IMR-90 (cell line): ENCODE measurements around the gene EXOC8.

Experiments used
- BHLHE40 ChIP-seq: fragments of 150-350 bp; IDR thresholded peaks from 2 replicates; pipeline ENCODE4 v1.6.1; 2016; ENCODE audit warnings: mild to moderate bottlenecking, low read depth, low read length
- CEBPB ChIP-seq: IDR thresholded peaks from 2 replicates; pipeline ENCODE4 v1.6.1; 2012; ENCODE audit warnings: low read depth, low read length, improper control_type of control experiment
- CTCF ChIP-seq: conservative IDR thresholded peaks from 2 replicates; pipeline ENCODE4 v1.5.1; 2012; ENCODE audit warnings: mild to moderate bottlenecking, low read depth, low read length, improper control_type of control experiment
- MAZ ChIP-seq: IDR thresholded peaks from 2 replicates; pipeline ENCODE4 v1.6.1; 2012; ENCODE audit warnings: low read depth, mild to moderate bottlenecking, low read length, improper control_type of control experiment, moderate library complexity, borderline replicate concordance
- MXI1 ChIP-seq: IDR thresholded peaks from 2 replicates; pipeline ENCODE4 v1.6.1; 2012; ENCODE audit warnings: low read depth, mild to moderate bottlenecking, low read length, moderate library complexity, borderline replicate concordance
- POLR2A ChIP-seq: IDR thresholded peaks from 2 replicates; pipeline ENCODE4 v1.6.1; 2012; ENCODE audit warnings: mild to moderate bottlenecking, low read depth, low read length
- RAD21 ChIP-seq: IDR thresholded peaks from 2 replicates; pipeline ENCODE4 v1.6.1; 2012; ENCODE audit warnings: low read length, improper control_type of control experiment
- RCOR1 ChIP-seq: IDR thresholded peaks from 2 replicates; pipeline ENCODE4 v1.6.1; 2012; ENCODE audit warnings: mild to moderate bottlenecking, low read length, improper control_type of control experiment; ENCODE audit not compliant: insufficient replicate concordance
- SMC3 ChIP-seq: fragments of 150-350 bp; IDR thresholded peaks from 2 replicates; pipeline ENCODE4 v1.6.1; 2016; ENCODE audit warnings: low read depth, mild to moderate bottlenecking, antibody characterized with exemption, low read length, moderate library complexity
- USF2 ChIP-seq: fragments of 150-350 bp; IDR thresholded peaks from 2 replicates; pipeline ENCODE4 v1.6.1; 2017; ENCODE audit warnings: mild to moderate bottlenecking, antibody characterized with exemption, low read length, low read depth

DNA sequence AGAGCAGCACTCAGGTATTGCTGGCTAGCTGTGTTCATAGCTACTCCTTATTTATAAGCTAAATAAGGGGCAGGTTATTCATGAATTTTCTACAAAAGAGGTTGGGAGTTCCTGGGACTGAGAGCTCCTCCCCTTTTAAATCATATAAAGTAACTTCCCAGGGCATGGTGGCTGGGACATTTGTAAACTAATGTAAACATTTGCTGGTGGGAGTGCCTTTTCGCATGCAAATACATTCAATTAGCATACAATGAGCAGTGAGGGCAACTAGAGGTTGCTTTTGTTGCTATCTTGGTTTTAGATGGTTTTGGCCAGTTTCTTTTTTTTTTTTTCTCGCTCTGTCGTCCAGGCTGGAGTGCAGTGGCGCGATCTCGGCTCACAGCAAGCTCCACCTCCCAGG, 53.2 kb downstream of the EXOC8 start:
- TF ChIP-seq CTCF (no peak), SMC3 (no peak), POLR2A (no peak), USF2 (no peak), RAD21 (no peak), MXI1 (no peak), BHLHE40 (no peak), RCOR1 (no peak), CEBPB (no peak), MAZ (no peak)
